HepG2 (cell line): ENCODE results near the gene CACNA1G. TPM values are rescaled to one million over a fixed set of nuclear protein-coding genes. Genes with fewer than 3 reads are reported as not detected.

Source experiments
- ARID3A ChIP-seq: IDR thresholded peaks from 2 replicates; pipeline ENCODE4 v1.6.1; 2012; ENCODE audit warnings: low read depth, low read length, improper control_type of control experiment
- ATF2 ChIP-seq: sonication (generic); formaldehyde crosslinking; IDR thresholded peaks from 2 replicates; pipeline ENCODE4 v1.4.0; 2020; ENCODE audit warnings: missing genetic modification reagents
- EED ChIP-seq: sonication (generic); formaldehyde crosslinking; IDR thresholded peaks from 2 replicates; pipeline ENCODE4 v1.5.0; 2020; ENCODE audit warnings: mild to moderate bottlenecking, missing genetic modification reagents
- ELF1 ChIP-seq: sonication (generic); formaldehyde crosslinking; IDR thresholded peaks from 2 replicates; pipeline ENCODE4 v1.4.0; 2020; ENCODE audit warnings: missing genetic modification reagents
- ELF3 ChIP-seq: IDR thresholded peaks from 2 replicates; pipeline ENCODE4 v1.6.1; 2016; ENCODE audit warnings: missing genetic modification reagents, missing compliant biosample characterization
- EP300 ChIP-seq, 3 experiments: sonication (generic) in 1 of 3; formaldehyde crosslinking in 1 of 3; IDR thresholded peaks; 2 replicates each; pipeline versions ENCODE4 v1.5.1 to v1.6.1; 2011 to 2020; ENCODE audit warnings: low read depth in 2 of 3, low read length in 2 of 3, borderline replicate concordance in 1 of 3, improper control_type of control experiment in 1 of 3, mild to moderate bottlenecking in 1 of 3, missing genetic modification reagents in 1 of 3, moderate library complexity in 1 of 3
- FOXO4 ChIP-seq: sonication (generic); formaldehyde crosslinking; conservative IDR thresholded peaks from 2 replicates; pipeline ENCODE4 v1.8.1; 2023; ENCODE audit warnings: missing genetic modification reagents
- HOMEZ ChIP-seq: IDR thresholded peaks from 2 replicates; pipeline ENCODE4 v1.6.1; 2016; ENCODE audit warnings: low read depth
- KMT2A ChIP-seq: sonication (generic); formaldehyde crosslinking; IDR thresholded peaks from 2 replicates; pipeline ENCODE4 v1.4.0; 2020; ENCODE audit warnings: missing genetic modification reagents
- NCOA5 ChIP-seq: sonication (generic); formaldehyde crosslinking; IDR thresholded peaks from 2 replicates; pipeline ENCODE4 v1.4.0; 2020; ENCODE audit warnings: missing genetic modification reagents
- NKX3-1 ChIP-seq: sonication (generic); formaldehyde crosslinking; IDR thresholded peaks from 2 replicates; pipeline ENCODE4 v1.5.0; 2020; ENCODE audit warnings: missing genetic modification reagents
- NR2F6 ChIP-seq, 2 experiments: IDR thresholded peaks; 2 replicates each; pipeline ENCODE4 v1.6.1; 2016; ENCODE audit warnings: antibody characterized with exemption in 1 of 2, mild to moderate bottlenecking in 1 of 2
- PHF21A ChIP-seq: sonication (generic); formaldehyde crosslinking; IDR thresholded peaks from 2 replicates; pipeline ENCODE4 v1.5.0; 2020; ENCODE audit warnings: mild to moderate bottlenecking, missing genetic modification reagents
- RXRA ChIP-seq: sonication (generic); formaldehyde crosslinking; IDR thresholded peaks from 2 replicates; pipeline ENCODE4 v1.5.1; 2020; ENCODE audit warnings: missing genetic modification reagents
- SMAD1 ChIP-seq: sonication (generic); formaldehyde crosslinking; IDR thresholded peaks from 2 replicates; pipeline ENCODE4 v1.4.0; 2020; ENCODE audit warnings: missing genetic modification reagents, low read depth, mild to moderate bottlenecking, borderline replicate concordance
- SOX13 ChIP-seq, 3 experiments: fragments of 450-650 bp in 1 of 3; sonication (generic) in 1 of 3; formaldehyde crosslinking in 1 of 3; IDR thresholded peaks in 2 of 3; conservative IDR thresholded peaks in 1 of 3; 2 replicates each; pipeline versions ENCODE4 v1.5.0 to v1.6.1; 2016 to 2020; ENCODE audit warnings: antibody characterized with exemption in 1 of 3, mild to moderate bottlenecking in 1 of 3, missing compliant biosample characterization in 1 of 3, missing genetic modification reagents in 1 of 3, moderate library complexity in 1 of 3
- TBX2 ChIP-seq: sonication (generic); formaldehyde crosslinking; IDR thresholded peaks from 2 replicates; pipeline ENCODE4 v1.5.0; 2020; ENCODE audit warnings: missing genetic modification reagents, mild to moderate bottlenecking, borderline replicate concordance
- TCF12 ChIP-seq, 2 experiments: fragments of 450-650 bp in 1 of 2; sonication (generic) in 1 of 2; formaldehyde crosslinking in 1 of 2; IDR thresholded peaks; 2 replicates each; pipeline versions ENCODE4 v1.6.1 to v1.8.0; 2017 to 2022; ENCODE audit warnings: antibody characterized with exemption in 1 of 2, mild to moderate bottlenecking in 1 of 2, missing genetic modification reagents in 1 of 2, moderate library complexity in 1 of 2
- ZFY ChIP-seq: sonication (generic); formaldehyde crosslinking; IDR thresholded peaks from 2 replicates; pipeline ENCODE4 v1.4.0; 2020; ENCODE audit warnings: missing genetic modification reagents
- ZNF367 ChIP-seq: sonication (generic); formaldehyde crosslinking; IDR thresholded peaks from 2 replicates; pipeline ENCODE4 v1.4.0; 2020; ENCODE audit warnings: missing genetic modification reagents, borderline replicate concordance
- polyA plus RNA-seq, 8 experiments: library from polyadenylated mRNA; depleted of rRNA in 3 of 8; stranded (reverse) in 7 of 8; unstranded in 1 of 8; fragments of >200 nt; fragmentation: Illumina TruSeq in 4 of 8; extraction: Trizol in 4 of 8; gene quantifications; 2 replicates each; pipeline versions ENCODE4 v1.2.1 to v1.2.3, GENCODE V29; 2011 to 2016; ENCODE audit warnings: low read depth in 4 of 8, missing spikeins in 1 of 8, mixed read lengths in 1 of 8; ENCODE audit not compliant: insufficient read depth in 1 of 8
- total RNA-seq, 5 experiments: library from RNA; depleted of rRNA; stranded (reverse); fragments of >200 nt; fragmentation: Illumina TruSeq; extraction: Trizol; gene quantifications; 2 replicates each; pipeline ENCODE4 v1.2.3, GENCODE V29; 2016; ENCODE audit warnings: low read depth in 1 of 5

Gene CACNA1G
- total and polyA plus RNA-seq, 2 of the 13 experiments (the other 11 are each of a cell fraction or from before 2014, with no cell fraction given) = 0.02 TPM; not detected in 1

- TF ChIP-seq ZFY (CRISPR knock-in tag) (peak; percentile 83), SOX13 (IDR thresholded peaks at IDR 0.05) (no peak), SOX13 (CRISPR knock-in tag; conservative IDR thresholded peaks at IDR 0.05 in 1 of 2, IDR thresholded peaks at IDR 0.05 in 1 of 2) (peak in 1 of 2 experiments; percentile 64; a peak in 2 of 4 replicates), ATF2 (CRISPR knock-in tag) (peak; percentile 58; the same call in 1 of the 2 replicates), ELF1 (CRISPR knock-in tag) (peak; percentile 77), EED (CRISPR knock-in tag) (peak; percentile 45; the same call in 1 of the 2 replicates), RXRA (CRISPR knock-in tag) (peak; percentile 73), HOMEZ (CRISPR knock-in tag) (peak; percentile 67; the same call in 1 of the 2 replicates), SMAD1 (CRISPR knock-in tag) (no peak), NCOA5 (CRISPR knock-in tag) (no peak), ELF3 (CRISPR knock-in tag) (peak; percentile 91), PHF21A (CRISPR knock-in tag) (peak; percentile 49; the same call in 1 of the 2 replicates), NR2F6 (IDR thresholded peaks at IDR 0.05) (peak; percentile 81), NR2F6 (CRISPR knock-in tag; IDR thresholded peaks at IDR 0.05) (peak; percentile 96), TBX2 (CRISPR knock-in tag) (peak; percentile 64), FOXO4 (CRISPR knock-in tag) (no peak), NKX3-1 (CRISPR knock-in tag) (no peak), TCF12 (IDR thresholded peaks at IDR 0.05) (no peak), TCF12 (CRISPR knock-in tag; IDR thresholded peaks at IDR 0.05) (peak; percentile 52; the same call in 1 of the 2 replicates), EP300 (IDR thresholded peaks at IDR 0.05; ENCODE audit: low read depth in 2 of 2, low read length in 2 of 2) (peak in 1 of 2 experiments; percentile 67; a peak in 2 of 4 replicates), EP300 (CRISPR knock-in tag; IDR thresholded peaks at IDR 0.05; ENCODE audit: borderline replicate concordance) (peak; percentile 59), ARID3A (0 out of 2 replicates have a peak, but pooled peaks have one; percentile 14), ZNF367 (CRISPR knock-in tag) (no peak), KMT2A (0 out of 2 replicates have a peak, but pooled peaks have one; percentile 43)
Observed at GRCh38 chr17:50660042-50660886, 99.7 kb downstream of the CACNA1G start (continued).
